ENCODE data around the gene MAEA. TPM values are rescaled to one million over a fixed set of nuclear protein-coding genes. Genes with fewer than 3 reads are reported as not detected.

Gene MAEA
- total and polyA plus RNA-seq, 2 experiments from 2014 or later: 49.8 to 99.0 TPM

DNA sequence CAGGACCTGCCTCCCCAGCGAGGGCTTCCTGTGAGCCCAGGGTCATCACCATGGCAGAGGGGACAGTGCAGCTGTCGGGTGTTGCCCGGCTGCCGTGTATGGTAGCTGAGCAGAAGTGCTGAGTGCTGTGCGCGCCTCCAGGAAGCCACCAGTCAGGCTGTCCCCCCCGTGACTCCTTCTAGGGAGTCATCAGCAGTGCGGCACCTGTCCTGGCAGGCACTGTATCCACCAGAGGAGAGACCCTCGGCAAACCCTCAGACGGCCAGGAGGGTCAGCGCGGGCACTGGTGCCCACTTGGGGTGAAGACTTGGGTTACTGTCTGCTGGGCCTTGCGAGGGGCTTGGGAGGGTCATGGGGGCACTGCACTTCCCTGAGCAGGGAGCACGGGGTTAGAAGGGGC is 65.7 kb downstream of the MAEA start (continued):
- TF ChIP-seq, protein P1, sequence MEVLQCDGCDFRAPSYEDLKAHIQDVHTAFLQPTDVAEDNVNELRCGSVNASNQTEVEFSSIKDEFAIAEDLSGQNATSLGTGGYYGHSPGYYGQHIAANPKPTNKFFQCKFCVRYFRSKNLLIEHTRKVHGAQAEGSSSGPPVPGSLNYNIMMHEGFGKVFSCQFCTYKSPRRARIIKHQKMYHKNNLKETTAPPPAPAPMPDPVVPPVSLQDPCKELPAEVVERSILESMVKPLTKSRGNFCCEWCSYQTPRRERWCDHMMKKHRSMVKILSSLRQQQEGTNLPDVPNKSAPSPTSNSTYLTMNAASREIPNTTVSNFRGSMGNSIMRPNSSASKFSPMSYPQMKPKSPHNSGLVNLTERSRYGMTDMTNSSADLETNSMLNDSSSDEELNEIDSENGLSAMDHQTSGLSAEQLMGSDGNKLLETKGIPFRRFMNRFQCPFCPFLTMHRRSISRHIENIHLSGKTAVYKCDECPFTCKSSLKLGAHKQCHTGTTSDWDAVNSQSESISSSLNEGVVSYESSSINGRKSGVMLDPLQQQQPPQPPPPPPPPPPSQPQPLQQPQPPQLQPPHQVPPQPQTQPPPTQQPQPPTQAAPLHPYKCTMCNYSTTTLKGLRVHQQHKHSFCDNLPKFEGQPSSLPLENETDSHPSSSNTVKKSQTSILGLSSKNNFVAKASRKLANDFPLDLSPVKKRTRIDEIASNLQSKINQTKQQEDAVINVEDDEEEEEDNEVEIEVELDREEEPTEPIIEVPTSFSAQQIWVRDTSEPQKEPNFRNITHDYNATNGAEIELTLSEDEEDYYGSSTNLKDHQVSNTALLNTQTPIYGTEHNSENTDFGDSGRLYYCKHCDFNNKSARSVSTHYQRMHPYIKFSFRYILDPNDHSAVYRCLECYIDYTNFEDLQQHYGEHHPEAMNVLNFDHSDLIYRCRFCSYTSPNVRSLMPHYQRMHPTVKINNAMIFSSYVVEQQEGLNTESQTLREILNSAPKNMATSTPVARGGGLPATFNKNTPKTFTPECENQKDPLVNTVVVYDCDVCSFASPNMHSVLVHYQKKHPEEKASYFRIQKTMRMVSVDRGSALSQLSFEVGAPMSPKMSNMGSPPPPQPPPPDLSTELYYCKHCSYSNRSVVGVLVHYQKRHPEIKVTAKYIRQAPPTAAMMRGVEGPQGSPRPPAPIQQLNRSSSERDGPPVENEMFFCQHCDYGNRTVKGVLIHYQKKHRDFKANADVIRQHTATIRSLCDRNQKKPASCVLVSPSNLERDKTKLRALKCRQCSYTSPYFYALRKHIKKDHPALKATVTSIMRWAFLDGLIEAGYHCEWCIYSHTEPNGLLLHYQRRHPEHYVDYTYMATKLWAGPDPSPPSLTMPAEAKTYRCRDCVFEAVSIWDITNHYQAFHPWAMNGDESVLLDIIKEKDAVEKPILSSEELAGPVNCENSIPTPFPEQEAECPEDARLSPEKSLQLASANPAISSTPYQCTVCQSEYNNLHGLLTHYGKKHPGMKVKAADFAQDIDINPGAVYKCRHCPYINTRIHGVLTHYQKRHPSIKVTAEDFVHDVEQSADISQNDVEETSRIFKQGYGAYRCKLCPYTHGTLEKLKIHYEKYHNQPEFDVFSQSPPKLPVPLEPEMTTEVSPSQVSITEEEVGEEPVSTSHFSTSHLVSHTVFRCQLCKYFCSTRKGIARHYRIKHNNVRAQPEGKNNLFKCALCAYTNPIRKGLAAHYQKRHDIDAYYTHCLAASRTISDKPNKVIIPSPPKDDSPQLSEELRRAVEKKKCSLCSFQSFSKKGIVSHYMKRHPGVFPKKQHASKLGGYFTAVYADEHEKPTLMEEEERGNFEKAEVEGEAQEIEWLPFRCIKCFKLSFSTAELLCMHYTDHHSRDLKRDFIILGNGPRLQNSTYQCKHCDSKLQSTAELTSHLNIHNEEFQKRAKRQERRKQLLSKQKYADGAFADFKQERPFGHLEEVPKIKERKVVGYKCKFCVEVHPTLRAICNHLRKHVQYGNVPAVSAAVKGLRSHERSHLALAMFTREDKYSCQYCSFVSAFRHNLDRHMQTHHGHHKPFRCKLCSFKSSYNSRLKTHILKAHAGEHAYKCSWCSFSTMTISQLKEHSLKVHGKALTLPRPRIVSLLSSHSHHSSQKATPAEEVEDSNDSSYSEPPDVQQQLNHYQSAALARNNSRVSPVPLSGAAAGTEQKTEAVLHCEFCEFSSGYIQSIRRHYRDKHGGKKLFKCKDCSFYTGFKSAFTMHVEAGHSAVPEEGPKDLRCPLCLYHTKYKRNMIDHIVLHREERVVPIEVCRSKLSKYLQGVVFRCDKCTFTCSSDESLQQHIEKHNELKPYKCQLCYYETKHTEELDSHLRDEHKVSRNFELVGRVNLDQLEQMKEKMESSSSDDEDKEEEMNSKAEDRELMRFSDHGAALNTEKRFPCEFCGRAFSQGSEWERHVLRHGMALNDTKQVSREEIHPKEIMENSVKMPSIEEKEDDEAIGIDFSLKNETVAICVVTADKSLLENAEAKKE (CRISPR knock-in tag; IDR thresholded peaks at IDR 0.05): no peak

DNA sequence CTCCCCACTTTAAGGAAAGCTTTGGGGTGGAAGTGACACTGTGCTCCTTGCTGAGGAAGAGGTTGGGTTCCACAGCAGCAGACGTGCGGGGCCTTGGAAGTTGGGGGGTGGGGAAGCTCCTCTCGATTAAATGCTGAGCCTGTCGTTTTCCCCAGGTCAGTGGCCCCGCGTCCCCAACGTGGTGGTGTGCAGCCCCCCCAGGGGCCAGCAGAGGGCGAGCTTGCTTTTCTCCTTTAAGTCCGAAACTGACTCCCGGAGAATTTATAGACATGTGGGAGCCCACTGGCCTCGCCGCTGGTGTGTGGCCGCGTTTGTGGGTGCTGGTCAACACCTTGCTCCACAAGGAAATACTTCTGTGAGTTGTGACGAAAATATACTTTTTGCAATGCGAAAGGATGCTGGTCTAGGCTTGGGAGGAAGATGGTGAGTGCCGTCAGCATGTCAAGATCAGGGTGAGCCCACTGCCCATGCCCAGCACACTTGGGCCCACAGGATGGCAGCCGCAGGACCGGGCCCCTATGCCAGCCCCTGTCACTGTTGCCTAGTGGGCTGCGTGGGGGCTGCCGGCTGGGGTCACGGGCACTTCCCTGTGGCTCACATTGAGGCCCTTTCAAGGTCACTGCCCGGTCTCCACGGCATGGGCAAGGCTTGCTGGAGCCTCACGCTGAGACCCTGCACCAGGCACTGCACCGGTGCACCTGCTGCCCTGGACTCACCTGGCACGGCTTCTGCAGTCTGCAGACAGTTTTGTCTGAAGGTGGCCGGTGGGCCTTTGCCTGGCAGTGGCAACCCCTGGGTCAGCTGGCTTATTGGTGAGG is 66.7 kb downstream of the MAEA start:
- H3K27ac Mint-ChIP-seq: no peak overlapping the region
- H3K36me3 ChIP-seq (ENCODE audit: insufficient read depth): no peaks in the 10 kb centered on the region
- H3K79me2 ChIP-seq (replicated peaks; ENCODE audit: insufficient read depth): no peaks in the 10 kb centered on the region
- H3K9me3 Mint-ChIP-seq: no peaks in the 10 kb centered on the region
- H3K4me2 ChIP-seq: no peak overlapping the region
- H3K4me3 ChIP-seq: no peak overlapping the region
- H3K27me3 ChIP-seq (ENCODE audit: insufficient read depth): no peaks in the 10 kb centered on the region
- ATAC-seq: peak; percentile 40
- no peaks in the 10 kb centered on the region for H3K4me1 ChIP-seq (ENCODE audit: insufficient read depth)
- H3K27me3 Mint-ChIP-seq (ENCODE audit: insufficient read depth, low read depth, poor library complexity): peaks cover 4% of the 10 kb centered on the region
- no peak overlapping the region for H3K4me3 Mint-ChIP-seq
- H3K27ac ChIP-seq (ENCODE audit: low read depth): no peak overlapping the region; the same call in 1 of the 2 replicates
- no peaks in the 10 kb centered on the region for H3F3A ChIP-seq (replicated peaks; ENCODE audit: low read depth)
- TF ChIP-seq, protein P2, sequence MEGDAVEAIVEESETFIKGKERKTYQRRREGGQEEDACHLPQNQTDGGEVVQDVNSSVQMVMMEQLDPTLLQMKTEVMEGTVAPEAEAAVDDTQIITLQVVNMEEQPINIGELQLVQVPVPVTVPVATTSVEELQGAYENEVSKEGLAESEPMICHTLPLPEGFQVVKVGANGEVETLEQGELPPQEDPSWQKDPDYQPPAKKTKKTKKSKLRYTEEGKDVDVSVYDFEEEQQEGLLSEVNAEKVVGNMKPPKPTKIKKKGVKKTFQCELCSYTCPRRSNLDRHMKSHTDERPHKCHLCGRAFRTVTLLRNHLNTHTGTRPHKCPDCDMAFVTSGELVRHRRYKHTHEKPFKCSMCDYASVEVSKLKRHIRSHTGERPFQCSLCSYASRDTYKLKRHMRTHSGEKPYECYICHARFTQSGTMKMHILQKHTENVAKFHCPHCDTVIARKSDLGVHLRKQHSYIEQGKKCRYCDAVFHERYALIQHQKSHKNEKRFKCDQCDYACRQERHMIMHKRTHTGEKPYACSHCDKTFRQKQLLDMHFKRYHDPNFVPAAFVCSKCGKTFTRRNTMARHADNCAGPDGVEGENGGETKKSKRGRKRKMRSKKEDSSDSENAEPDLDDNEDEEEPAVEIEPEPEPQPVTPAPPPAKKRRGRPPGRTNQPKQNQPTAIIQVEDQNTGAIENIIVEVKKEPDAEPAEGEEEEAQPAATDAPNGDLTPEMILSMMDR (conservative IDR thresholded peaks at IDR 0.05; ENCODE audit: low read depth in 2 of 2): peak; percentile 75 to 83
- no peak for TF ChIP-seq JUNB (IDR thresholded peaks at IDR 0.05; ENCODE audit: unreplicated experiment)
- peaks cover 6% of the 10 kb centered on the region; the same call in 2 of the 3 replicates for H3K4me1 Mint-ChIP-seq
- H3K9me2 ChIP-seq (ENCODE audit: insufficient read depth): no peaks in the 10 kb centered on the region
- peak; percentile 90 for DNase-seq (ENCODE audit: low spot score)
- no peak overlapping the region for H2AFZ ChIP-seq
- H4K20me1 ChIP-seq (replicated peaks; ENCODE audit: insufficient read depth): 0 out of 2 replicates have a peak, but pooled peaks cover 3% of the 10 kb centered on the region
- H3K36me3 Mint-ChIP-seq (ENCODE audit: low read depth): peaks cover 19% of the 10 kb centered on the region
